OCI-LY3 (cell line): Measurements from ENCODE around the gene CRELD2.

Experiments used
- H2AFZ ChIP-seq: fragments of 200-600, 300-600 bp; shearing (Covaris generic); 2 replicates; pipeline ENCODE4 v1.6.0; 2014; ENCODE audit warnings: antibody characterized with exemption, low read depth, low read length
- H3K27ac ChIP-seq: fragments of 200-600, 300-600 bp; sonication (generic); 2 replicates; pipeline ENCODE4 v1.5.1; 2014; ENCODE audit warnings: mild to moderate bottlenecking, low read length, moderate library complexity, mixed read lengths
- H3K27me3 ChIP-seq: fragments of 200-600, 300-600 bp; sonication (generic); 2 replicates; pipeline ENCODE4 v1.6.1; 2014; ENCODE audit warnings: low read depth, low read length, mixed read lengths
- H3K36me3 ChIP-seq: fragments of 200-600, 300-600 bp; sonication (generic); replicated peaks from 2 replicates; pipeline ENCODE3; 2014; ENCODE audit warnings: low read depth, low read length, mixed read lengths
- H3K4me1 ChIP-seq: fragments of 300-600, 200-600 bp; sonication (generic); 2 replicates; pipeline ENCODE4 v1.6.1; 2014; ENCODE audit warnings: low read length, mixed read lengths
- H3K4me2 ChIP-seq: fragments of 200-600, 300-600 bp; sonication (generic); 2 replicates; pipeline ENCODE4 v1.6.1; 2014; ENCODE audit warnings: low read length, mixed read lengths
- H3K4me3 ChIP-seq: fragments of 300-600, 200-600 bp; sonication (generic); 2 replicates; pipeline ENCODE4 v1.5.1; 2014; ENCODE audit warnings: antibody characterized with exemption, mild to moderate bottlenecking, low read length, moderate library complexity
- H3K79me2 ChIP-seq: fragments of 300-600, 200-600 bp; shearing (Covaris generic); 2 replicates; pipeline ENCODE4 v1.6.1; 2014; ENCODE audit warnings: mild to moderate bottlenecking, low read length, mixed read lengths
- H3K9ac ChIP-seq: fragments of 300-600, 200-600 bp; shearing (Covaris generic); 2 replicates; pipeline ENCODE4 v1.6.0; 2014; ENCODE audit warnings: mild to moderate bottlenecking, low read length, moderate library complexity
- H3K9me3 ChIP-seq: fragments of 200-600, 300-600 bp; shearing (Covaris generic); 2 replicates; pipeline ENCODE4 v1.6.1; 2014; ENCODE audit warnings: low read length, mixed read lengths; ENCODE audit not compliant: insufficient read depth
- H4K20me1 ChIP-seq: fragments of 200-600, 300-600 bp; sonication (generic); 2 replicates; pipeline ENCODE4 v1.6.1; 2016; ENCODE audit warnings: low read length, mixed read lengths; ENCODE audit not compliant: insufficient read depth
- EZH2phosphoT487 ChIP-seq: fragments of 200-600 bp; shearing (Covaris generic); IDR thresholded peaks from 2 replicates; pipeline ENCODE4 v1.6.1; 2018; ENCODE audit warnings: antibody characterized with exemption, mixed run types, low read depth
- TF ChIP-seq, protein P1 (sequence below): fragments of 200-600, 300-600 bp; sonication (generic); IDR thresholded peaks from 2 replicates; pipeline ENCODE4 v1.5.1; 2014; ENCODE audit warnings: antibody characterized with exemption, low read length, low read depth

The CRELD2 gene

DNA sequence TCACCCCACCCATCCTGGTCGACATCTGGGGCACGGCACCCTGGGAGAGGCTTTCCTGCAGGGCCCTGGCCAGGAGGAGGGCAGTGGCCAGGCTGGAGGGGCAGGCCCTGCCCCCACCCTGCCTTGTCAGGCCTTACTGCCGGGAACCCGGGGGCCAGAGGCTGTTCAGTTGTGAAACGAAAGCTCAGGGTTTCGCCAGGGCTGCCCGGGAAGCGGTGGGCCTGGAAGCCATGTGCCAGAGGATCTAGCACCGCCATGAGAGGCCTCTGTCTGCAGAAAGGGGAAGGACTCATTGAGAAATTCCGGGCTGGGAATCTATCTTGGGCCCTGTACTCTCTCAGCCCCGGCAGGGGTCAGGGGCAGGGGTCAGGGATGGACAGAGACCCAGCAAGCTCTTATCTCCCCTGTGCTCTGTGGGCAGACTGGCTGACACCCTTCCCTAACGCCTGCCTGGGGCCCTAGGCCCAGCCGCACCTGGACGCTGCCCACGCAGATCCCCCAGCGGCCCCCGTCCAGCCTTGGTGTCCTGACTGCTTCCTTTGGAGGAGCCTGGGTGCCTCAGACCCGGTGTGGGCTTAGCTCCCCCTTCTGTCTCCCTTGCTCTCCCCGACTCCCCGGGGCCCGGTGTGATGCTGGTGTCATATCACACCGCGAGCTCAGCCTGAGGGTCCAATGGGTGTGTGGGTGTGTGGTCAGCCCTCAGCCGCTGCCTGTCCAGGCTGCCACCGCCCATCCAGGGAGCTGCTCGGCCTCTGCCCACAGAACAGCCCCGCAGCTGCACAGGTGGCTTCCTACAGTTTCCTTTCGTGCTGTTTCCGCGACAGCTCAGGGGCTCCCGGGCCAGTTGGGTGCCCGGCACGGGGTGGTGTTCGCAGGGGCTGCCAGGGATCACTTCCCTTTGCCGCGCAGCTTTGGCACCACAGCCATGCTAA lies 48.6 kb downstream of the CRELD2 start:
- Histone ChIP-seq H3K27me3 (no peaks in the 10 kb centered on the region), H3K4me3 (no peak overlapping the region), H3K27ac (no peak overlapping the region), H3K9ac (no peak overlapping the region; the same call in 1 of the 2 replicates), H3K4me2 (0 out of 2 replicates have a peak overlapping the region, but pooled peaks have one; percentile 4), H3K79me2 (peaks cover 20% of the 10 kb centered on the region), H2AFZ (no peak overlapping the region), H3K9me3 (no peaks in the 10 kb centered on the region), H3K4me1 (peaks cover 36% of the 10 kb centered on the region), H4K20me1 (peaks cover 36% of the 10 kb centered on the region), H3K36me3 (peaks cover 20% of the 10 kb centered on the region)
- TF ChIP-seq, protein P1, sequence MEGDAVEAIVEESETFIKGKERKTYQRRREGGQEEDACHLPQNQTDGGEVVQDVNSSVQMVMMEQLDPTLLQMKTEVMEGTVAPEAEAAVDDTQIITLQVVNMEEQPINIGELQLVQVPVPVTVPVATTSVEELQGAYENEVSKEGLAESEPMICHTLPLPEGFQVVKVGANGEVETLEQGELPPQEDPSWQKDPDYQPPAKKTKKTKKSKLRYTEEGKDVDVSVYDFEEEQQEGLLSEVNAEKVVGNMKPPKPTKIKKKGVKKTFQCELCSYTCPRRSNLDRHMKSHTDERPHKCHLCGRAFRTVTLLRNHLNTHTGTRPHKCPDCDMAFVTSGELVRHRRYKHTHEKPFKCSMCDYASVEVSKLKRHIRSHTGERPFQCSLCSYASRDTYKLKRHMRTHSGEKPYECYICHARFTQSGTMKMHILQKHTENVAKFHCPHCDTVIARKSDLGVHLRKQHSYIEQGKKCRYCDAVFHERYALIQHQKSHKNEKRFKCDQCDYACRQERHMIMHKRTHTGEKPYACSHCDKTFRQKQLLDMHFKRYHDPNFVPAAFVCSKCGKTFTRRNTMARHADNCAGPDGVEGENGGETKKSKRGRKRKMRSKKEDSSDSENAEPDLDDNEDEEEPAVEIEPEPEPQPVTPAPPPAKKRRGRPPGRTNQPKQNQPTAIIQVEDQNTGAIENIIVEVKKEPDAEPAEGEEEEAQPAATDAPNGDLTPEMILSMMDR = no peak
- TF ChIP-seq EZH2phosphoT487 = no peak

GRCh38 chr22:49967706-49968208 lies 49.3 kb downstream of the CRELD2 start:
- Histone ChIP-seq H3K4me3 (no peak overlapping the region), H3K36me3 (peaks cover 15% of the 10 kb centered on the region), H3K27ac (no peak overlapping the region), H3K79me2 (peaks cover 17% of the 10 kb centered on the region), H3K9me3 (no peaks in the 10 kb centered on the region), H4K20me1 (peaks cover 31% of the 10 kb centered on the region), H3K4me1 (peaks cover 36% of the 10 kb centered on the region), H3K9ac (no peak overlapping the region), H3K4me2 (no peak overlapping the region), H3K27me3 (no peaks in the 10 kb centered on the region), H2AFZ (no peak overlapping the region)
- TF ChIP-seq, protein P1 = no peak
- no peak for TF ChIP-seq EZH2phosphoT487

- no peak for TF ChIP-seq EZH2phosphoT487
- TF ChIP-seq, protein P1 = no peak
- H3K4me1 ChIP-seq = peaks cover 36% of the 10 kb centered on the region
- H4K20me1 ChIP-seq = peaks cover 25% of the 10 kb centered on the region
- no peaks in the 10 kb centered on the region for H3K9me3 ChIP-seq
- H3K4me3 ChIP-seq = no peak overlapping the region
- H3K4me2 ChIP-seq = no peak overlapping the region
- peaks cover 17% of the 10 kb centered on the region for H3K79me2 ChIP-seq
- H2AFZ ChIP-seq = no peak overlapping the region
- no peak overlapping the region for H3K9ac ChIP-seq
- H3K36me3 ChIP-seq = peaks cover 9% of the 10 kb centered on the region
- H3K27me3 ChIP-seq = no peaks in the 10 kb centered on the region
- H3K27ac ChIP-seq = no peak overlapping the region
Observed at GRCh38 chr22:49968313-49968830, 49.9 kb downstream of the CRELD2 start.
